Measurements from ENCODE around the gene RHOD.

RHOD gene

GRCh38 chr11:67033661-67034166 is 22.9 kb upstream of the RHOD start:
- H3K4me1 ChIP-seq (ENCODE audit: control insufficient read depth, insufficient read depth, low read length), result peaks cover 8% of the 10 kb centered on the region
- H3K27me3 ChIP-seq (ENCODE audit: control insufficient read depth, insufficient read depth, low read length), result no peaks in the 10 kb centered on the region
- H3K36me3 ChIP-seq (ENCODE audit: control insufficient read depth, insufficient read depth, low read length), result no peaks in the 10 kb centered on the region
- no peaks in the 10 kb centered on the region for H3K9me3 ChIP-seq (ENCODE audit: control insufficient read depth, insufficient read depth, low read length)
- no peak overlapping the region for H3K4me3 ChIP-seq (ENCODE audit: low read depth, low read length)
- H3K9ac ChIP-seq (ENCODE audit: low read depth, low read length), result no peak overlapping the region

- no peak overlapping the region for H3K9ac ChIP-seq (ENCODE audit: low read depth, low read length)
- H3K27me3 ChIP-seq (ENCODE audit: control insufficient read depth, insufficient read depth, low read length), result no peaks in the 10 kb centered on the region
- H3K36me3 ChIP-seq (ENCODE audit: control insufficient read depth, insufficient read depth, low read length), result no peaks in the 10 kb centered on the region
- no peak overlapping the region for H3K4me3 ChIP-seq (ENCODE audit: low read depth, low read length)
- H3K4me1 ChIP-seq (ENCODE audit: control insufficient read depth, insufficient read depth, low read length), result peaks cover 8% of the 10 kb centered on the region
- no peaks in the 10 kb centered on the region for H3K9me3 ChIP-seq (ENCODE audit: control insufficient read depth, insufficient read depth, low read length)
Observed at GRCh38 chr11:67034350-67034749, 22.3 kb upstream of the RHOD start.

DNA sequence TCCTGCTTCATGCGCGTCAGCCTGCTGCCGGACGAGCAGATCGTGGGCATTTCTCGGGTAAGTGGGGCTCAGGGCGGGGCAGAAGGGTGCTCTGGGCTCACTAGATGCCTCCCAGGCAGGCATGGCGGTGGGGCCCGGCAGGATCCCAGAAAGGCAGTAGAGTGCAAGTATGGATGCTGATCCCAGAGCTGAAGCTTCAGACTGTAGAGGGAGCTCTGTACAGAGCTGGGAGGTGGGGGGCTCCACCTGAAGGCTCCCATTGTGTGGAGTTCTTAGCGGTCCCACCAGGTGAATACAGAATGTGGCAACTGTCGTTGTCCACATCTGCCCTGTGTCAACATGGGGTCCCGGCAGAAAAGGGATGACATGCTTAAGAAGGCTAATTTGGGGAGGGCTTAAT is 16.5 kb upstream of the RHOD start:
- no peaks in the 10 kb centered on the region for H3K4me1 ChIP-seq (ENCODE audit: control insufficient read depth, insufficient read depth, low read length)
- no peak overlapping the region for H3K4me3 ChIP-seq (ENCODE audit: low read depth, low read length)
- H3K27me3 ChIP-seq (ENCODE audit: control insufficient read depth, insufficient read depth, low read length), result no peaks in the 10 kb centered on the region
- H3K9me3 ChIP-seq (ENCODE audit: control insufficient read depth, insufficient read depth, low read length), result no peaks in the 10 kb centered on the region
- no peaks in the 10 kb centered on the region for H3K36me3 ChIP-seq (ENCODE audit: control insufficient read depth, insufficient read depth, low read length)
- no peak overlapping the region for H3K9ac ChIP-seq (ENCODE audit: low read depth, low read length)

GRCh38 chr11:67041602-67042001 is 15.0 kb upstream of the RHOD start:
- Histone ChIP-seq H3K9me3 (ENCODE audit: control insufficient read depth, insufficient read depth, low read length) (no peaks in the 10 kb centered on the region), H3K4me3 (ENCODE audit: low read depth, low read length) (no peak overlapping the region), H3K36me3 (ENCODE audit: control insufficient read depth, insufficient read depth, low read length) (no peaks in the 10 kb centered on the region), H3K9ac (ENCODE audit: low read depth, low read length) (no peak overlapping the region), H3K4me1 (ENCODE audit: control insufficient read depth, insufficient read depth, low read length) (no peaks in the 10 kb centered on the region), H3K27me3 (ENCODE audit: control insufficient read depth, insufficient read depth, low read length) (no peaks in the 10 kb centered on the region)

DNA sequence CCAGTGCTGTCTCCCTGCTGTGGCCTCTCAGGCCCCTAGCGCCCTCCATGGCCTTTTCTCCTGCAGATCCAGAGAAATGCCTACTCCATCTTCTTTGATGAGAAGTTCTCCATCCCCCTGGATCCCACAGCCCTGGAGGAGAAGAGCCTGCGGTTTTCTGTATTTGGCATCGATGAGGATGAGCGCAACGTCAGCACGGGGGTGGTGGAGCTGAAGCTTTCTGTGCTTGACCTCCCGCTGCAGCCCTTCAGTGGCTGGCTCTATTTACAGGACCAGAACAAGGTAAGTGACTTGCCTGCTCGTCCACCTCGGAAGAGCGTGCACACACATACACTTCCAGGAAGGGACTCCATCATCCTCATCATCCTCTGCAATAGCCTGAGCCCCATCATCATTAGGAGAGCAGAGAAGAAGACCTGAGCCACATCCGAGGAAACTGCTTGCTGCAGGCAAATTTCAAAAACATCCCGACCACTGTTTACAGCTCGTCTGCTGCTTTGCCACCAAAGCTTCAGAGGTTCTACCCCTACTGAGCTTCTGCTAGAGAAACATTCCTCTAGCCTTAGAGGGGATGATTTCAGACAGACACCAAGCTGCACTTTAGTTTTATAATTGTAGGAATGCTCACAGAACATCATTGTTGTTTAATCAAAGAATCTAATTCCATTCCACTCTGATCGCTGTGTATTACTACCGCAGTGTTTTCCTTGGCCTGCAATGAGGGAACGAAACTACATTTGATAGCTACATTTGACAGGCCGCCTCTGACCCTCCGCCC is 12.9 kb upstream of the RHOD start:
- no peak overlapping the region for H3K4me3 ChIP-seq (ENCODE audit: low read depth, low read length)
- no peaks in the 10 kb centered on the region for H3K9me3 ChIP-seq (ENCODE audit: control insufficient read depth, insufficient read depth, low read length)
- H3K9ac ChIP-seq (ENCODE audit: low read depth, low read length), result no peak overlapping the region
- no peaks in the 10 kb centered on the region for H3K36me3 ChIP-seq (ENCODE audit: control insufficient read depth, insufficient read depth, low read length)
- no peaks in the 10 kb centered on the region for H3K27me3 ChIP-seq (ENCODE audit: control insufficient read depth, insufficient read depth, low read length)
- no peaks in the 10 kb centered on the region for H3K4me1 ChIP-seq (ENCODE audit: control insufficient read depth, insufficient read depth, low read length)

GRCh38 chr11:67044496-67044895 is 12.2 kb upstream of the RHOD start:
- Histone ChIP-seq H3K4me1 (ENCODE audit: control insufficient read depth, insufficient read depth, low read length) (no peaks in the 10 kb centered on the region), H3K4me3 (ENCODE audit: low read depth, low read length) (no peak overlapping the region), H3K36me3 (ENCODE audit: control insufficient read depth, insufficient read depth, low read length) (no peaks in the 10 kb centered on the region)

DNA sequence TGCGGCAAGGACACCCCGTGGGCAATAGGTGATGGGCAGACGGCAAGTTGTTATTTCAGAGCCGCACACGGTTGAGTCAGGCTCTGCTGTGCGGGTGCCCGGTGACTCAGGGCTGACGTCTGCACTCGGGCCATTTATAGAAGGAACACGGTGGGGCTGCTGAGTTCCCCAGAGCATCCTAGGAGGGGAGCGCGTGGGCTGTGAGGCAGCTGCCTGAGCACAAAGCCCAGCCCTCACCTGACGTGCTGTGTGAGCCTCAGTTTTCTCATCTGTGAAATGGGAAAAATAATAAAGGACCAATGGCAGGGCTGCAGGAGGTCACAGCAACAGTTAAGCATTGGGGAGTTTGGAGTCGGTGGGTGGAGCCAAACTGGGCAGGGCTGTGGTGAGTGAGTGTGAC is 11.3 kb upstream of the RHOD start:
- no peak overlapping the region for H3K9ac ChIP-seq (ENCODE audit: low read depth, low read length)
- no peaks in the 10 kb centered on the region for H3K27me3 ChIP-seq (ENCODE audit: control insufficient read depth, insufficient read depth, low read length)
- no peaks in the 10 kb centered on the region for H3K9me3 ChIP-seq (ENCODE audit: control insufficient read depth, insufficient read depth, low read length)
- no peak overlapping the region for H3K4me3 ChIP-seq (ENCODE audit: low read depth, low read length)
- H3K36me3 ChIP-seq (ENCODE audit: control insufficient read depth, insufficient read depth, low read length), result no peaks in the 10 kb centered on the region
- H3K4me1 ChIP-seq (ENCODE audit: control insufficient read depth, insufficient read depth, low read length), result no peaks in the 10 kb centered on the region

More at GRCh38 chr11:67044496-67044895, 12.2 kb upstream of the RHOD start:
- Histone ChIP-seq H3K9ac (ENCODE audit: low read depth, low read length) (no peak overlapping the region), H3K27me3 (ENCODE audit: control insufficient read depth, insufficient read depth, low read length) (no peaks in the 10 kb centered on the region), H3K9me3 (ENCODE audit: control insufficient read depth, insufficient read depth, low read length) (no peaks in the 10 kb centered on the region)

GRCh38 chr11:67048515-67049130 is 8.0 kb upstream of the RHOD start:
- no peaks in the 10 kb centered on the region for H3K27me3 ChIP-seq (ENCODE audit: control insufficient read depth, insufficient read depth, low read length)
- no peaks in the 10 kb centered on the region for H3K9me3 ChIP-seq (ENCODE audit: control insufficient read depth, insufficient read depth, low read length)
- H3K9ac ChIP-seq (ENCODE audit: low read depth, low read length), result no peak overlapping the region
- no peaks in the 10 kb centered on the region for H3K36me3 ChIP-seq (ENCODE audit: control insufficient read depth, insufficient read depth, low read length)
- no peaks in the 10 kb centered on the region for H3K4me1 ChIP-seq (ENCODE audit: control insufficient read depth, insufficient read depth, low read length)
- H3K4me3 ChIP-seq (ENCODE audit: low read depth, low read length), result no peak overlapping the region

DNA sequence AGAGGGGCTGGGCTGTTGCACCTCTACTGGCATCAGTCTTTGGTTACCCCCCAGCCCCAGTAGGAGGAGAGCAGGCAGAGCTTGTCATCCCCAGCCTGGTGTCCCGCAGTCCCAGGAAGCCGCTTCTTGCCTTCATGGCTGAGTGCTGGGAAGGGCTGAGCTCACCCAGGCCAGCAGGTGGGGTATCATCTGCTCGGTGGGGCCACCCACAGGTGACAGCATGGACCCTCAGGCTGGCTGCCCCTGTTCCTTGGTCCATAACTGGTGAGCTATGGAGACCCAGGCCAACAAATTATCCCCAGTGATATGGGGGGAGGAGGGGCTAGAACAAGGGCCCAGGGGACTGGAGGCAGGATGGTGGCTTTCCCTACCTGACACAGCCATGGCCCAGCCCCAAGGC is 6.5 kb upstream of the RHOD start:
- Histone ChIP-seq H3K9me3 (ENCODE audit: control insufficient read depth, insufficient read depth, low read length) (no peaks in the 10 kb centered on the region), H3K9ac (ENCODE audit: low read depth, low read length) (no peak overlapping the region), H3K27me3 (ENCODE audit: control insufficient read depth, insufficient read depth, low read length) (no peaks in the 10 kb centered on the region), H3K36me3 (ENCODE audit: control insufficient read depth, insufficient read depth, low read length) (no peaks in the 10 kb centered on the region), H3K4me1 (ENCODE audit: control insufficient read depth, insufficient read depth, low read length) (peaks cover 3% of the 10 kb centered on the region), H3K4me3 (ENCODE audit: low read depth, low read length) (no peak overlapping the region)

- Histone ChIP-seq H3K36me3 (ENCODE audit: control insufficient read depth, insufficient read depth, low read length) (no peaks in the 10 kb centered on the region), H3K9me3 (ENCODE audit: control insufficient read depth, insufficient read depth, low read length) (no peaks in the 10 kb centered on the region), H3K4me3 (ENCODE audit: low read depth, low read length) (no peak overlapping the region), H3K4me1 (ENCODE audit: control insufficient read depth, insufficient read depth, low read length) (peaks cover 8% of the 10 kb centered on the region), H3K27me3 (ENCODE audit: control insufficient read depth, insufficient read depth, low read length) (peaks cover 3% of the 10 kb centered on the region), H3K9ac (ENCODE audit: low read depth, low read length) (no peak overlapping the region)
Observed at GRCh38 chr11:67051180-67051893, 5.3 kb upstream of the RHOD start.

DNA sequence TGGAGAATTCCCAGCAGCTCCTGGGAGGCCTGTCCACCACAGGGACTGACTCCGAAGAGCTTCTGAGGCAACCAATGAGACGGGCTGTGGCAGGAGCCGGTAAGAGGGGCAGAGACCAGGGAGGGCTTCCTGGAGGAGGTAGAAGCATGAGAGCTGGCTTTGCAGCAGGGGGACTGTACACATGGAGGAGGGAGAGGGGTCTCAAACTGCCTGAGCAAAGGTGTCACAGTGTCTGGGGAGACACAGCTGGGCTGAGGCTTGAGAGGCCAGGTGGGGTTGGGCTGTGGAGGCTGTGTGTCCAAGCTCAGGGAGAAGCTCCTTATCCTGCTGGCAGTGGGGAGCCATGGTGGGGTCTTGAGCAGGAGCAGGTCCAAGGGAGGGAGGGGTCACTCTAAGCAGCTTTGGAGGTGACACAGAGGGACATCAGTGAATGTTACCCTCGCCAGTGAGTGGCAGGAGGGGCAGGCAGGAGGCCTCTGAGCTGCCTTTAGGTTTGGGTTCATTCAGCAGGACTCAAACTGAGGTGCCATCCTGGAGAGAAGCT is 4.6 kb upstream of the RHOD start:
- Histone ChIP-seq H3K4me1 (ENCODE audit: control insufficient read depth, insufficient read depth, low read length) (peaks cover 8% of the 10 kb centered on the region), H3K27me3 (ENCODE audit: control insufficient read depth, insufficient read depth, low read length) (peaks cover 3% of the 10 kb centered on the region), H3K36me3 (ENCODE audit: control insufficient read depth, insufficient read depth, low read length) (no peaks in the 10 kb centered on the region), H3K9ac (ENCODE audit: low read depth, low read length) (no peak overlapping the region), H3K9me3 (ENCODE audit: control insufficient read depth, insufficient read depth, low read length) (no peaks in the 10 kb centered on the region), H3K4me3 (ENCODE audit: low read depth, low read length) (no peak overlapping the region)
